HepG2 (cell line): ENCODE data around the gene METTL1. TPM values are rescaled to one million over a fixed set of nuclear protein-coding genes. Genes with fewer than 3 reads are reported as not detected.

ENCODE experiments used
- ATAC-seq: fragments of 200-7000 bp; cut with Tn5 transposase; 3 replicates; pipeline ENCODE4 v1.9.1; 2020; ENCODE audit warnings: mild to moderate bottlenecking, moderate library complexity
- BruUV-seq: library from RNA; stranded (reverse); fragments of 400-500 nt; replicated peaks from 2 replicates; lab custom pipeline; 2021; lab: Mats Ljungman, UMichigan
- CTCF ChIA-PET: fragments of 300-600 bp; formaldehyde crosslinking; extraction: SDS; loops from one replicate; lab custom pipeline; 2021; ENCODE audit warnings: low total read pairs, inconsistent platforms, low intra/inter-chr PET ratio; lab: Yijun Ruan, JAX
- POLR2A ChIA-PET: fragments of 350-600 bp; sonication (Branson Sonifier 250); formaldehyde crosslinking; loops from one replicate; lab custom pipeline; 2020; ENCODE audit warnings: antibody characterized with exemption, inconsistent platforms; lab: Yijun Ruan, JAX
- DNase-seq: peaks from one replicate; pipeline ENCODE4 v3.0.0-alpha.2; 2015; ENCODE audit warnings: low spot score
- FAIRE-seq: peaks from 3 replicates; lab custom pipeline; 2011; peaks lifted over from hg19 to GRCh38; lab: Jason Lieb, UNC
- H2AFZ ChIP-seq: one replicate; pipeline ENCODE4 v1.6.1; 2011; ENCODE audit warnings: low read length, inconsistent platforms
- H3K27ac ChIP-seq: fragments of 300-600 bp; 3 replicates; pipeline ENCODE4 v1.8.0; 2011; ENCODE audit warnings: mixed run types, mild to moderate bottlenecking, mixed read lengths, low read length, inconsistent platforms; ENCODE audit not compliant: insufficient read depth; ENCODE audit errors: extremely low read length
- H3K27me3 ChIP-seq, 2 experiments: fragments of 200-600 bp in 1 of 2; 2 replicates in 1 of 2; 3 replicates in 1 of 2; pipeline versions ENCODE4 v1.6.0 to v1.8.0; 2011; ENCODE audit warnings: low read length in 2 of 2, mild to moderate bottlenecking in 2 of 2, moderate library complexity in 2 of 2, inconsistent platforms in 1 of 2; ENCODE audit not compliant: insufficient read depth in 2 of 2, control insufficient read depth in 1 of 2
- H3K36me3 ChIP-seq, 2 experiments: fragments of 200-600 bp in 1 of 2; replicated peaks in 1 of 2; 2 replicates in 1 of 2; 3 replicates in 1 of 2; pipeline versions ENCODE4 v1.5.1 to v1.8.0; 2011; ENCODE audit warnings: low read length in 2 of 2, inconsistent platforms in 1 of 2; ENCODE audit not compliant: insufficient read depth in 2 of 2, control insufficient read depth in 1 of 2
- H3K4me1 ChIP-seq: 2 replicates; pipeline ENCODE4 v1.5.1; 2012; ENCODE audit warnings: low read length, inconsistent platforms; ENCODE audit not compliant: insufficient read depth
- H3K4me2 ChIP-seq: 2 replicates; pipeline ENCODE4 v1.6.0; 2011; ENCODE audit warnings: low read depth, low read length, inconsistent platforms
- H3K4me3 ChIP-seq, 3 experiments: fragments of 200-600 bp in 1 of 3; sonication (generic), shearing (Covaris generic) in 1 of 3; replicated peaks in 1 of 3; 2 replicates each; pipeline ENCODE4 v1.5.1; 2011 to 2016; ENCODE audit warnings: low read length in 3 of 3, inconsistent platforms in 2 of 3, low read depth in 2 of 3, mild to moderate bottlenecking in 2 of 3, control low read depth in 1 of 3, mixed read lengths in 1 of 3; ENCODE audit not compliant: insufficient read depth in 1 of 3
- H3K79me2 ChIP-seq: one replicate; pipeline ENCODE4 v1.6.1; 2011; ENCODE audit warnings: low read length, inconsistent platforms; ENCODE audit not compliant: insufficient read depth
- H3K9ac ChIP-seq: 2 replicates; pipeline ENCODE4 v1.6.0; 2011; ENCODE audit warnings: mild to moderate bottlenecking, low read depth, low read length, inconsistent platforms; ENCODE audit not compliant: insufficient read depth
- H3K9me3 ChIP-seq: 2 replicates; pipeline ENCODE4 v1.5.1; 2012; ENCODE audit warnings: mild to moderate bottlenecking, low read length
- H4K20me1 ChIP-seq: 2 replicates; pipeline ENCODE4 v1.6.0; 2011; ENCODE audit warnings: inconsistent platforms, mild to moderate bottlenecking, low read length, moderate library complexity; ENCODE audit not compliant: insufficient read depth
- HOXA5 ChIP-seq: sonication (generic); formaldehyde crosslinking; IDR thresholded peaks from 2 replicates; pipeline ENCODE4 v1.4.0; 2020; ENCODE audit warnings: missing genetic modification reagents
- PBX3 ChIP-seq: sonication (generic); formaldehyde crosslinking; IDR thresholded peaks from 2 replicates; pipeline ENCODE4 v1.8.1; 2023; ENCODE audit warnings: missing genetic modification reagents, inconsistent platforms, borderline replicate concordance
- SP140L ChIP-seq: sonication (generic); formaldehyde crosslinking; IDR thresholded peaks from 2 replicates; pipeline ENCODE4 v1.4.0; 2020; ENCODE audit warnings: missing genetic modification reagents, borderline replicate concordance
- ZNF549 ChIP-seq: sonication (generic); formaldehyde crosslinking; IDR thresholded peaks from 2 replicates; pipeline ENCODE4 v1.5.0; 2020; ENCODE audit warnings: missing genetic modification reagents
- ZNF563 ChIP-seq: sonication (generic); formaldehyde crosslinking; IDR thresholded peaks from 2 replicates; pipeline ENCODE4 v1.8.0; 2022; ENCODE audit warnings: mild to moderate bottlenecking, moderate library complexity, missing genetic modification reagents
- ZNF614 ChIP-seq: IDR thresholded peaks from 2 replicates; pipeline ENCODE4 v1.6.1; 2018; ENCODE audit warnings: missing biosample characterization, missing genetic modification reagents, inconsistent platforms, borderline replicate concordance
- WGBS: methylation state at CpG from one replicate; pipeline ENCODE4 v1.1.6; 2017; ENCODE audit warnings: low lambda C conversion rate; 5-methylcytosine and 5-hydroxymethylcytosine counted together
- in situ Hi-C: cut with HindIII; loops from 2 replicates; pipeline ENCODE4 v1.10.0; 2017; ENCODE audit warnings: low pct_unique_long_range_greater_than_20kb; ENCODE audit not compliant: extremely low pct_ligation_motif_present
- intact Hi-C: fragments of 100-400 bp; cut with micrococcal nuclease; formaldehyde crosslinking; loops from one replicate; pipeline ENCODE4 v1.10.0; 2022; ENCODE audit not compliant: unreplicated experiment
- polyA plus RNA-seq, 8 experiments: library from polyadenylated mRNA; depleted of rRNA in 3 of 8; stranded (reverse) in 7 of 8; unstranded in 1 of 8; fragments of >200 nt; fragmentation: Illumina TruSeq in 4 of 8; extraction: Trizol in 4 of 8; gene quantifications; 2 replicates each; pipeline versions ENCODE4 v1.2.1 to v1.2.3, GENCODE V29; 2011 to 2016; ENCODE audit warnings: low read depth in 4 of 8, missing spikeins in 1 of 8, mixed read lengths in 1 of 8; ENCODE audit not compliant: insufficient read depth in 1 of 8
- total RNA-seq, 5 experiments: library from RNA; depleted of rRNA; stranded (reverse); fragments of >200 nt; fragmentation: Illumina TruSeq; extraction: Trizol; gene quantifications; 2 replicates each; pipeline ENCODE4 v1.2.3, GENCODE V29; 2016; ENCODE audit warnings: low read depth in 1 of 5
- TF ChIP-seq, protein P1 (sequence below): sonication (generic); formaldehyde crosslinking; IDR thresholded peaks from 2 replicates; pipeline ENCODE4 v1.8.1; 2023; ENCODE audit warnings: mild to moderate bottlenecking, moderate library complexity, missing genetic modification reagents

METTL1 gene
- total and polyA plus RNA-seq, 2 of the 13 experiments (the other 11 are each of a cell fraction or from before 2014, with no cell fraction given): 34.7 to 36.9 TPM

DNA sequence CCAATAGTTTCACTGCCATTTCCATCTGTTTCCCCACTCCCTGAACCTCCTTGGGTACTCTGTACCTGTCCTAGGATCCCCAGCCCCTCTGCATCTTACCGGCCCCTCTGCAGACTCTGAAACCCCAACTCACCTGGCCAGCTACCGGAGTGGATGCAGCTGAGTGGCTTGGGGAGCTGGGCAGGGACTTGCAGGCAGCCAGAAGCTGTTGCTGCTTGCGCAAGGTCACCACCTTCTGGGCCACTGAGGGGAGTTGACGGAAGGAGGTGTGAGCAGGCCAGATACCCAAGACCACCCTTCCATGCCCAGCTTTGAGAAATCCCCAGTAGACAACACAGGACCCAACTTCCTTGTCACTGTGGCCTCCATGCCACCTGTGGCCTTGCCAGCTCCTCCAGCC lies 39.6 kb downstream of the METTL1 start:
- Histone ChIP-seq H3K9me3 (no peaks in the 10 kb centered on the region), H3K27me3 (peaks cover 9 to 50% of the 10 kb centered on the region in 2 experiments), H3K9ac (no peak overlapping the region), H3K4me1 (peaks cover 31% of the 10 kb centered on the region), H3K27ac (no peak overlapping the region), H3K36me3 (no peaks in the 10 kb centered on the region), H3K4me3 (no peak overlapping the region), H4K20me1 (no peaks in the 10 kb centered on the region)
- no peak for ATAC-seq
- FAIRE-seq: no peak
- 25% methylated on average over 4 of the region's 4 CpGs for WGBS
- CTCF ChIA-PET: no interaction called here
- intact Hi-C loops: no loop called here
- TF ChIP-seq ZNF549: no peak
- TF ChIP-seq ZNF563 (CRISPR knock-in tag): no peak
- TF ChIP-seq, protein P1, sequence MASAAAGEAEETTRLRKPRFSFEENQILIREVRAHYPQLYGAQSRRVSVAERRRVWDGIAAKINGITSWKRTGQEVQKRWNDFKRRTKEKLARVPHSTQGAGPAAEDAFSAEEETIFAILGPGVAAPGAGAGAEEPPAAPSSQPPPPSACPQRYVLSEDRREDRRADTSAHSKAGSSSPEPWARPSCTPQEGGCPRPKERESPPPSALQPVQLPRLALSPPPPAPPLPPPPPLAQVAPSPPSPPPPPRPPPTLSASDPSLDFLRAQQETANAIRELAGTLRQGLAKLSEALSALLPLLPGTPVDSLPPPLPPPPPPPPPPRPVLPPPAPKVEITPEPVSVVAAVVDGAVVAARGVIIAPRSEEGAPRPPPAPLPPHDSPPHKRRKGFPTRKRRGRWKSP: no peak
- TF ChIP-seq HOXA5 (CRISPR knock-in tag): no peak
- TF ChIP-seq SP140L: no peak
- no peak for TF ChIP-seq ZNF614 (CRISPR knock-in tag)
- TF ChIP-seq PBX3: no peak
- TF ChIP-seq, all 625 proteins: peak for 0
- Histone ChIP-seq H2AFZ (no peak overlapping the region), H3K4me2 (no peak overlapping the region), H3K79me2 (no peaks in the 10 kb centered on the region)
- in situ Hi-C loops: no loop called here
- BruUV-seq: no TSS peak
- DNase-seq: no peak
- POLR2A ChIA-PET: no interaction called here
